H1 (cell line): ENCODE measurements around the gene NR5A1.

ENCODE experiments used
- ASH2L ChIP-seq: fragments of 200-600, 300-600 bp; sonication (generic); IDR thresholded peaks from one replicate; pipeline ENCODE4 v1.7.1; 2017; ENCODE audit warnings: low read length
- BCL11A ChIP-seq, 2 experiments: IDR thresholded peaks; one replicate each; pipeline ENCODE4 v1.6.1; 2011; ENCODE audit warnings: low read depth in 2 of 2, low read length in 2 of 2, mild to moderate bottlenecking in 2 of 2
- BRCA1 ChIP-seq: IDR thresholded peaks from 2 replicates; pipeline ENCODE4 v1.6.1; 2012; ENCODE audit warnings: low read depth, low read length, improper control_type of control experiment
- CTCF ChIP-seq, 3 experiments: IDR thresholded peaks; 1 replicate in 2 of 3; 2 replicates in 1 of 3; pipeline versions ENCODE4 v1.5.1 to v1.6.1; 2011; ENCODE audit warnings: low read length in 3 of 3, mild to moderate bottlenecking in 3 of 3, inconsistent platforms in 2 of 3, low read depth in 1 of 3, moderate library complexity in 1 of 3; ENCODE audit not compliant: insufficient read depth in 1 of 3; ENCODE audit errors: control extremely low read depth in 1 of 3
- EP300 ChIP-seq, 2 experiments: IDR thresholded peaks; 1 replicate in 1 of 2; 2 replicates in 1 of 2; pipeline ENCODE4 v1.6.1; 2011 to 2012; ENCODE audit warnings: low read depth in 2 of 2, low read length in 2 of 2, mild to moderate bottlenecking in 2 of 2, borderline replicate concordance in 1 of 2, inconsistent platforms in 1 of 2, moderate library complexity in 1 of 2
- HDAC2 ChIP-seq, 2 experiments: fragments of 300-600 bp in 1 of 2; sonication (generic) in 1 of 2; IDR thresholded peaks; 2 replicates each; pipeline ENCODE4 v1.6.1; 2011 to 2012; ENCODE audit warnings: low read depth in 2 of 2, low read length in 2 of 2, mild to moderate bottlenecking in 2 of 2, moderate library complexity in 2 of 2, borderline replicate concordance in 1 of 2, inconsistent platforms in 1 of 2
- JUND ChIP-seq: IDR thresholded peaks from 2 replicates; pipeline ENCODE4 v1.6.1; 2011; ENCODE audit warnings: mild to moderate bottlenecking, improper control_type of control experiment, low read length
- KDM1A ChIP-seq: fragments of 200-600, 300-600 bp; sonication (generic); IDR thresholded peaks from 2 replicates; pipeline ENCODE4 v1.7.1; 2016; ENCODE audit warnings: mild to moderate bottlenecking, low read length, borderline replicate concordance
- POLR2A ChIP-seq, 2 experiments: IDR thresholded peaks; 1 replicate in 1 of 2; 2 replicates in 1 of 2; pipeline ENCODE4 v1.6.1; 2011; ENCODE audit warnings: low read depth in 2 of 2, low read length in 2 of 2, mild to moderate bottlenecking in 2 of 2; ENCODE audit errors: control extremely low read depth in 1 of 2
- RBBP5 ChIP-seq: IDR thresholded peaks from 2 replicates; pipeline ENCODE4 v1.7.1; 2012; ENCODE audit warnings: low read depth, mild to moderate bottlenecking, inconsistent platforms, low read length, moderate library complexity, borderline replicate concordance
- RFX5 ChIP-seq: IDR thresholded peaks from 2 replicates; pipeline ENCODE4 v1.6.1; 2011; ENCODE audit warnings: low read depth, low read length, improper control_type of control experiment, borderline replicate concordance
- SP1 ChIP-seq: IDR thresholded peaks from 2 replicates; pipeline ENCODE4 v1.6.1; 2011; ENCODE audit warnings: low read depth, low read length
- SRF ChIP-seq: IDR thresholded peaks from 2 replicates; pipeline ENCODE4 v1.6.1; 2011; ENCODE audit warnings: mild to moderate bottlenecking, low read depth, low read length, moderate library complexity
- ZNF274 ChIP-seq: IDR thresholded peaks from 2 replicates; pipeline ENCODE4 v1.7.0; 2012; ENCODE audit warnings: low read length, borderline replicate concordance; ENCODE audit errors: extremely low read depth

GRCh38 chr9:124531115-124531514, 23.9 kb upstream of the NR5A1 start:
- TF ChIP-seq HDAC2 (IDR thresholded peaks at IDR 0.05; ENCODE audit: borderline replicate concordance in 1 of 2, low read depth in 2 of 2, low read length in 2 of 2) (no peak), SP1 (no peak), RFX5 (no peak), SRF (no peak), CTCF (IDR thresholded peaks at IDR 0.05; ENCODE audit: control extremely low read depth in 1 of 3, insufficient read depth in 1 of 3, low read depth in 1 of 3, low read length in 3 of 3) (no peak), EP300 (IDR thresholded peaks at IDR 0.05; ENCODE audit: borderline replicate concordance in 1 of 2, low read depth in 2 of 2, low read length in 2 of 2) (no peak), RBBP5 (no peak), BCL11A (IDR thresholded peaks at IDR 0.05; ENCODE audit: low read depth in 2 of 2, low read length in 2 of 2) (no peak), KDM1A (no peak), BRCA1 (no peak), ZNF274 (no peak), JUND (no peak), POLR2A (IDR thresholded peaks at IDR 0.05; ENCODE audit: control extremely low read depth in 1 of 2, low read depth in 2 of 2, low read length in 2 of 2) (no peak), ASH2L (no peak)
